GM18907 (cell line): ENCODE results near the gene POU2F1.

Experiments used
- ATAC-seq: cut with Tn5 transposase; IDR thresholded peaks from one replicate; pipeline ENCODE4 v1.9.1; 2021; ENCODE audit warnings: mild to moderate bottlenecking, moderate library complexity; ENCODE audit not compliant: unreplicated experiment

The POU2F1 gene

DNA sequence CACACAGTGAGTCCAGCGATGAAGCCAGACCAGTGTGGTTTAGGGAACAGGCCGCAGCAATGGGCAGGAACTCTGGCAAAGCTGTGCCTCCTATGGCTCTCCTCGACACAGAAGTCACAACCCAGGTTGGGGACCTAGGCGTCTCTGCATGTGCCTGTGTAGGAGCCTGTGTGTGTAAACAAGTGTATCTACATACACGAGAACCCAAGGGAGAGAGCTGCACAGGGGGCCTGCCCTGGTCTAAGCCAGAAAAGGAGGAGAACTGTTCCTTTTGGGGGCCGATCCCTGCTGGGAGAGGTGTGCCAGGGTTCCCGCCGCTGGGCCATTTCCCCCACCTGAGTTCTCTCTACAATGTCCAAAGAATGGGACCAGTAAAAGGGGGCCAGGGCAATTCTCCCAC is 241.7 kb downstream of the POU2F1 start:
- no peak for ATAC-seq

DNA sequence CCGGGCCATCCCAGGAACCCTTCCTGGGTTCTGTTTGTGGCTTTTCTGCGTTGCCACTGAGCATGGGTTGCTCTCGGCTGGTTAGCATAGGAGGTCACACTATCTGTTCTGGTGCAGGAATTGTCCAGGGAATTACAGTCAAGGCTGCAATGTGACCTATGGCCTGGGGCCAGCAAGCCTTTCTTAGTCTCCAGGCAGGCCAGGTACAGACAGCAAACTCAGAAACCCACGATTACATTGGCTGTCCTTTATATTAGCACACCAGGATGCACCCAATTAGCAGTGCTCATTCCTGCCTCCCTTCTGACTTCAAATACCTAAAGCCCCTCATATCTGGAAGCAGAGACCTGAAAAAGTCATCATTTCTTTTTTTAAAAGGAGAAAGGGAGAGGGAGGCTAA is 242.4 kb downstream of the POU2F1 start:
- no peak for ATAC-seq

DNA sequence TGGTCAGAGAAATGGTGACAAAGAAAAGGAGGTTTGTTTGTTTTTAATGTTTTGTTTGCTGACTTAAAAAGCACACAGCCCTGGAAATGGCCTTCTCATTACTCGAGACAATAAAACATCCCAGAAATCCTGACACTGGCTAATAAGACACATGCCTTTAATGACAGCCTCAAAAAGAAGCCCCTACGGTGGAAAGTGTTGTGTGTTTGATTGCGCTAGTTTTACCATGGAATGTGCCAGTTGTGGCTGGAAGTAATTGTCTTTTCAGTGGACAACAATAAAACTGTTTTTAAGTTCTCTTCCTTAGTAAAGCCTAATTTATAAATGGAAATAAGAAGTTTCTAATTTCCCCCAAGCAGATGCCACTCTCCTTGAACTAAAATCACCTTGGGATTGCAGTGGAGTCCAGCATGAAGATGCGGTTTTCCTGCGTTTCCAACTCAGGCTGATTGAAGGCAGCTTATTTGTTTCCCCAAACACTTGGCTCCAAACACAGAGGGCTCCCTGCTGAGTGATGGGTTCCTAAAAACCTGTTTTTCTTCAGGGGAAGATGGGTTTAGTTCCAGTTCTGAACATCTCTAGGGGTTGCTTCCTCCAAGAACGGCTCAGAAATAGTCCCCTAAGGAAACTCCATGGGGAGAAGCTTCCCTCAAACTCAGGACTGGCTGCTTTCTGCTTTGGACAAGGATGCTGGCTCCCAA is 243.3 kb downstream of the POU2F1 start:
- no peak for ATAC-seq

DNA sequence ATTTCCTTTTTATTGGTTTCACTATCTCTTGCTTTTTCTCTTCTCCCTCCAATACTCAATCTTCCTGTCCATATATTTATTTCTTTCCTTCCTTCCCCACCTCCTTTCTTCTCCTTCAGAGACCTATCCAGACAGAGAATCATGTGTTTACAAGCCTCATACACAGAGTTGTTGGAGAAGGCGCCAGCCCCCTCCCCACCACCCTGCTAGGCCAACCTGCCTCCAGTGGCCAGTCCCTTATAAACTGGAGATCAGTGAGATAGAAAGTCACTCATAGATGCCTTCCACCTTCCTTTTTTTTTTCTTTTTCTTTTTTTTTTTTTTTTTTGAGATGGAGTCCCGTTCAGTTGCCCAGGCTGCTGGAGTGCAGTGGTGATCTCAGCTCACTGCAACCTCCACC is 244.3 kb downstream of the POU2F1 start:
- no peak for ATAC-seq

DNA sequence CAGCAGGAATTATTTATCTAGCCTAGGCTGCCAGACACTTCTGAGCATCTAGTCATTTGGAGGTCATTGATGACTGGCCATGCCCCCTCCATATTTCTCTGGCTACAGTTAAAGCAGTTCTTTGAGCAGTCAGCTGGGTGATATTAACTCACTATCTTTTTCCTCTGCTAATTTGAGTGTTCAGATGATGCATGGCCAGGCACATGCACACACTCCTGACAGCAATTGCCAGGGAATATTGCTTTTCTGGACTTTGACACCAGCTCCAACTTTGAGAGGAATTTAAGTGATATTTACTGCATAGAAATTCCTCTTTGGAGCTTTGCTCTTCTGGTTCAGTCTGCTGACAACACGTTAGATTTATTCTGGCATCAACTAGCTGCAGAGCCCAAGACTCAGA is 245.1 kb downstream of the POU2F1 start:
- no peak for ATAC-seq

DNA sequence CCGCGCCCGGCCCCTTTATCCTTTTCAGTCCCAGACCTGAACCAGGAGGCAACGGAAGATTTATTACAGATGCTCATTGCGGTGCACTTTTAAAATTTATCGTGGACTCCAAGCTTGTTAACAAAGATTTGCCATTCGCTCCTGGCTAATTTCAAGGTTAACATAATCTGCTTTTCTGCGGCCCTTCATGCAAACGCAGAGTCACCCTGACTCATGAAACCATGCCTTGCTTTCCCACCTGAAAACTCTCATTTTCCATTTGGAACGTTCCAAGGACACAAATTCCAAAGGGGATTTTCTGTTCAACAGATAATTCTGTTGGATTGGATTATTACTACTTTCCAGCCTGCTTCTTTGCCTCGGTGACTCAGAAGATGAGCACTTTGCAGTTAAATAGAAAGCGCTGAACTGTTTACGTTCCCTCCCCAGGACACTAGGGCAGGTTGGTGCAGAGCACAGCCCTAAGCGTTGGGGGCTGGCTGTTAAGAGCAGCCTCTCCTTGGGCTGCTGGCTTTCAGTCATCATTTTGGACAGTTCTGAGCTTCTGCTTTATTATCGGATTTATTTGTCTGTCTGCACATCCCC is 246.5 kb downstream of the POU2F1 start:
- no peak for ATAC-seq

DNA sequence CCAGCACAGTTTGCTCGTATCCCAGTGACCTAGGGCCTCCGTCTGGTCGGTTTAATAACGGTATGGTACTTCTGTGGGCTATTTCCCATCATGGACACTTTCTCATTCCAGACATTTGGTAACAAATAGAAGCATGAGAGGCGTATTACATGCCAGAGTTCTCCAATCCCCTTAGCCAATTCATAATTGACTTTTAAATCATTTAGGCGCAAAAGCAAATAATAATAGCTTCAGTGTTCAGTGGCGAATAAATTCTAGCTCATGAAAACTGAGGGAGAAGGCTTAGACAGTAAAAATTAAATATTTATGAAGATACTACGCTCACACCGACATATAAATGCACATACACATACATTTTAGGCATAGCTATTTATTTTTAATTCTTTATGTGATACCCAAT is 247.1 kb downstream of the POU2F1 start:
- ATAC-seq = no peak

DNA sequence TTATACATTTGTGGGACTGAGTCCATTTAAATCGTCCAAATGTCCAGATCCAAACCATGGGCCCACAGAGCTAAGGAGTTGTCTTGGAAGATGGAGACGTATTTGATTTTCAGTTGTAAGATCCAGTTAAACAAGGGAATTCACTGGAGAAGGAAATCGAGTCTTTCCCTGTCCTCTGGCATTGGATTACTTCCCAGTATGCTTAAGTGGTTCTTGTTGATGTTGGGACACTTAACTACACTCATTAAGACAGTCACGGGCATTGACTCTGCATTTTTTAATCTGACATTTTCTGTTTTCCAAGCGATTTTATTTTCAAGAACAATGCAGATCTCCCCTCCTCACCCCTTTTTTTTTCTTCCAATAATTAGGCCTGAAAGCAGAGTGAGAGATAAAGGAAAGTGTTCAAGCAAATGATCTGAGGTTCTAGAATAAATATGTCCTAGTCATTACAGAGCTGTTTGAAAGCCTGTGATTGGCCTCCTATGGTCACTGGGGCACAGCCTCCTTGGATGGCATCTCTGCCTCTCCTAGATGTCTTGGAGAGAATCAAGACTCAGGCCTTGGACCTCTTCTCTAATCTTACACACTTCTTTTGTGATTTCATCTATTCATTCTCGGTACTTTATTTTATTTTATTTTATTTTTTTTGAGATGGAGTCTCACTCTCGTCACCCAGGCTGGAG is 248.7 kb downstream of the POU2F1 start:
- no peak for ATAC-seq

DNA sequence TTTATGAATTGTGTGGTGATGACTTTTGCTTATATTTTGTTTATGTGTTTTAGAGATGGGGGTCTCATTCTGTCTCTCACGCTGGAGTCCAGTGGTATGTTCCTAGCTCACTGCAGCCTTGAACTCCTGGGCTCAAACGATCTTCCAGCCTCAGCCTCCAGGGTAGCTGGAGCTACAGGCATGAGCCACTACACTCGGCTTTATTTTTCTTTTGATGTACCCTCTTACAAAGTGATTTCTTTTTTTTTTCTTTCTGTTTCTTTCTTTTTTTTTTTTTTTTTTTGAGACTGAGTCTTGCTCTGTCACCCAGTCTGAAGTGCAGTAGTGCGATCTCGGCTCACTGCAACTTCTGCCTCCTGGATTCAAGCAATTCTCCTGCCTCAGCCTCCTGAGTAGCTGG is 250.9 kb downstream of the POU2F1 start:
- ATAC-seq = no peak

DNA sequence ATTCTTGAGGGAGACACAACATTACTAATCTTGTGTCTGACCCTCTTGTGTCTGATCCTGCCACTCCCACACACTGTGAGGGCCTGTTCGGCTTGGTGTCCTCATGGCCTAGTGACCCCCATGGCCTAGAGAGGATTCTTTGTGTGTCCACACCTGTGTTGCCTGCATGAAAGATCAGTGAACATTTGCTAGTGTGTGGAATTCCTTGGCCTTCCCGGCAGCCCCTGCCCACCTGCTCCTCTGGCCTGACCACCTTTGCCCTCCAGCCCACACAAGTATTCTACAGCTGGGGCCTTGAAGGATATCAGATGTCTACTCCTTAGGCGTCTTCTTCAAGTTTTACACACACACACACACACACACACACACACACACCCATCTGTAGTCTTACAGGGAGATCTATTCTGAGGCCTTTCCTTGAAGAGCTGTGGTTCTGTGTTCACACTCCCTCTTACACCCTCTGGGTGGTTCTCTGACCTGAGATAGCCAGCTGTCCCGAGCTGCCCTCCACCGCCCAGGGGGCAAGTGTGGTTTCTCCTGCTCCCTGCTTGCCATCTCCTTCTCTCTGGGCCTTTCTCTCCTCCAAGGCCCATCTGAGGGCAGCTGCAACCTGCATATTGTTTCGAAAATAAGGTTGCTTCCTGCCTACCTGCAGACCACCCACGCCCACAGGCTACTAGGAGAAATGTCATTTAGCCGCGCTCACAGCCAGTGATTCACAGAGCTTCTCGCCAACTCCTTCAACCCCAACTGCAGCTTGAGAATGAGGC is 252.3 kb downstream of the POU2F1 start:
- ATAC-seq = no peak

DNA sequence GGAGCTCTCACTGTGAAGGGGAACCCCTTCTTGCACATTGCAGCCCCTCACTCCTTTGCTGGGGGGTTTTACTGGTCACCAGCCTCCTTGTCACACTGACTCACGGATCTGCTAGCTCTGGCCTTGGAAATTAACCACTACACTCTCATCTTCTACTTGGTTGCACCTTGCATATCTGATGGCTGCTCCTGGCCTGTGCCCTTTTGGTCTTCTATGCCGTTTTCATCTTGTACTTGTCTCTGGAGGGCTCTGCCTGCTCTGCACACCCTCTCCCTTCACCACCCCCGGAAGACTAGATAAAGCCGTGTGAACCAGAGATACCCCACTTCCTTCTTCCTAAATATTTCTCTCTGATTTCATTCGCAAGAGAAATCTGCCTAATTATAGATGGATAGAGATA is 253.1 kb downstream of the POU2F1 start:
- no peak for ATAC-seq

DNA sequence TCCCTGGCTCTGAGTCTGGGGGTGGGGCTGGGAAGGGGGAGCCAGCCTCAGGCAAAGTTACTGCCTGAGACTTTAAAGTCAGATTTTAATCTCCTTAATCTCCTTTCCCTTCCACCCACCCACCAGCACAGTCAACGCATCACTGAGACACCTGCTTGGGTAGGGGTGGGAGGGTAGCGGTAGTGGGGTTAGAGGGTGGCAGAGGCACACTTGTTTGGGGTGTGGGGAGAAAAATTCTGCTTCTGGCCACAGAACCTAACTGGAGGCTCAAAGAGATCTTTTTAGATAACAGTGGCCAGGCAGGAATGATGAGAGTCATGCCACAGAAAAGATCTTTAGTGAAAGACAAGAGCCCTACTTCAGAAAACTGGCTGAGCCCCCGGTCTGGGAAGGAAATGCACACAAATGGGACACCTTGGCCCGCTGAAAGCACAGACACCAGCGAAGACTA is 253.5 kb downstream of the POU2F1 start:
- ATAC-seq = no peak

DNA sequence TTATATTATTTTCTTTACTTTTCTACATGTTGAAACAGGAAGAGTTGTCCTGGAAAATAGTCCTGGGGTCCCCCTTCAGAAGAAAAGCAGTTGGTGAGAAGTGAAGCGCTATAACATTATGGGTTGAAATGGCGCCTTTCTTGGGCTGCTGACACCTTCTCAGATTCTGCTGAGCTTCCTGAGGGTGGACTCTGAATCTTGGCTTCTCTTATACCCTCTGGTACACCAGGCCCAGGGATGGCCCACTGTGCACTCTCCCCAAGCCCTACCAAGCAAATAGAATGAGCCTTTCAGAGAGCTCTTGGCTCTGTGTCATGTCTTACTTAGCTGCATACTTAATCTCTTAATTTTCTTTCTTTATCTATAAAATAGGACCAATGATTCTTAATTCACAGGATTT is 255.4 kb downstream of the POU2F1 start:
- no peak for ATAC-seq
